ENCODE measurements around the gene PTGES3L. TPM values are rescaled to one million over a fixed set of nuclear protein-coding genes. Genes with fewer than 3 reads are reported as not detected.

The PTGES3L gene
- polyA plus RNA-seq, 1 donor from 2014 or later: 7.8 TPM

GRCh38 chr17:43014649-43015542, 35.0 kb upstream of the PTGES3L start:
- no peak overlapping the region for H3K4me2 ChIP-seq (ENCODE audit: low read length)
- H3K4me3 ChIP-seq (ENCODE audit: low read length): no peak overlapping the region
- H2AFZ ChIP-seq (ENCODE audit: low read depth, low read length): no peak overlapping the region
- TF ChIP-seq RAD21 (conservative IDR thresholded peaks at IDR 0.05): no peak
- no peaks in the 10 kb centered on the region for H3K36me3 ChIP-seq (ENCODE audit: insufficient read depth, low read length)
- no peaks in the 10 kb centered on the region for H3K27me3 ChIP-seq (ENCODE audit: insufficient read depth, low read depth, low read length)
- peaks cover 35% of the 10 kb centered on the region for H3K79me2 ChIP-seq (replicated peaks; ENCODE audit: insufficient read depth, low read length)
- H3K27ac ChIP-seq (ENCODE audit: low read length): no peak overlapping the region
- H3K9me3 ChIP-seq (ENCODE audit: low read length): no peaks in the 10 kb centered on the region
- peaks cover under 1% of the 10 kb centered on the region for H4K20me1 ChIP-seq (ENCODE audit: insufficient read depth)
- no peak overlapping the region for H3K9ac ChIP-seq (ENCODE audit: low read length)
- peaks cover 5% of the 10 kb centered on the region for H3F3A ChIP-seq (ENCODE audit: insufficient read depth, low read length, poor library complexity, severe bottlenecking)
- no peaks in the 10 kb centered on the region for H3K9me2 ChIP-seq (ENCODE audit: insufficient read depth, low read length)

- no peak overlapping the region for H3K4me3 ChIP-seq (ENCODE audit: low read length)
- no peak overlapping the region for H3K9ac ChIP-seq (ENCODE audit: low read length)
- no peak overlapping the region for H2AFZ ChIP-seq (ENCODE audit: low read depth, low read length)
- H3K27me3 ChIP-seq (ENCODE audit: insufficient read depth, low read depth, low read length): no peaks in the 10 kb centered on the region
- H3K36me3 ChIP-seq (ENCODE audit: insufficient read depth, low read length): no peaks in the 10 kb centered on the region
- H3K9me2 ChIP-seq (ENCODE audit: insufficient read depth, low read length): no peaks in the 10 kb centered on the region
- peaks cover 2% of the 10 kb centered on the region for H3F3A ChIP-seq (ENCODE audit: insufficient read depth, low read length, poor library complexity, severe bottlenecking)
- H3K27ac ChIP-seq (ENCODE audit: low read length): no peak overlapping the region
- H3K4me2 ChIP-seq (ENCODE audit: low read length): no peak overlapping the region
- H3K79me2 ChIP-seq (replicated peaks; ENCODE audit: insufficient read depth, low read length): peaks cover 27% of the 10 kb centered on the region
- no peak for TF ChIP-seq RAD21 (conservative IDR thresholded peaks at IDR 0.05)
- no peak for TF ChIP-seq EZH2 (IDR thresholded peaks at IDR 0.05; ENCODE audit: borderline replicate concordance, insufficient read depth, low read length, poor library complexity, severe bottlenecking)
- no peak for TF ChIP-seq SMC3 (conservative IDR thresholded peaks at IDR 0.05; ENCODE audit: poor library complexity)
- TF ChIP-seq MXI1 (conservative IDR thresholded peaks at IDR 0.05; ENCODE audit: poor library complexity, severe bottlenecking): no peak
- TF ChIP-seq EP300 (conservative IDR thresholded peaks at IDR 0.05; ENCODE audit: poor library complexity, severe bottlenecking): no peak
- no peak for TF ChIP-seq REST (IDR thresholded peaks at IDR 0.05; ENCODE audit: borderline replicate concordance)
- no peaks in the 10 kb centered on the region for H4K20me1 ChIP-seq (ENCODE audit: insufficient read depth)
- H3K9me3 ChIP-seq (ENCODE audit: low read length): no peaks in the 10 kb centered on the region
Measured at GRCh38 chr17:43014020-43014648, 34.3 kb upstream of the PTGES3L start.

GRCh38 chr17:43013296-43013695, 33.4 kb upstream of the PTGES3L start:
- Histone ChIP-seq H3K79me2 (replicated peaks; ENCODE audit: insufficient read depth, low read length) (peaks cover 19% of the 10 kb centered on the region), H3K27ac (ENCODE audit: low read length) (no peak overlapping the region), H3F3A (ENCODE audit: insufficient read depth, low read length, poor library complexity, severe bottlenecking) (peaks cover 2% of the 10 kb centered on the region), H4K20me1 (ENCODE audit: insufficient read depth) (no peaks in the 10 kb centered on the region), H3K27me3 (ENCODE audit: insufficient read depth, low read depth, low read length) (no peaks in the 10 kb centered on the region), H3K9me2 (ENCODE audit: insufficient read depth, low read length) (no peaks in the 10 kb centered on the region), H3K36me3 (ENCODE audit: insufficient read depth, low read length) (no peaks in the 10 kb centered on the region), H2AFZ (ENCODE audit: low read depth, low read length) (no peak overlapping the region), H3K4me3 (ENCODE audit: low read length) (no peak overlapping the region), H3K4me2 (ENCODE audit: low read length) (no peak overlapping the region), H3K9me3 (ENCODE audit: low read length) (no peaks in the 10 kb centered on the region), H3K9ac (ENCODE audit: low read length) (no peak overlapping the region)
- no peak for TF ChIP-seq SMC3 (conservative IDR thresholded peaks at IDR 0.05; ENCODE audit: poor library complexity)
- TF ChIP-seq POLR2AphosphoS5 (IDR thresholded peaks at IDR 0.05): peak; percentile 2

Measured in neural cell (in vitro differentiated cells).